Rectal smooth muscle tissue (tissue), 1 donor: ENCODE results near the gene MYO3B.

ENCODE experiments used
- H3K27ac ChIP-seq: one replicate; pipeline ENCODE4 v1.7.0; 2013; ENCODE audit warnings: low read depth, low read length, inconsistent platforms
- H3K27me3 ChIP-seq: one replicate; pipeline ENCODE4 v1.7.0; 2013; ENCODE audit warnings: low read length; ENCODE audit not compliant: control insufficient read depth, insufficient read depth
- H3K36me3 ChIP-seq: one replicate; pipeline ENCODE4 v1.7.0; 2013; ENCODE audit warnings: low read length; ENCODE audit not compliant: control insufficient read depth, insufficient read depth
- H3K4me1 ChIP-seq: one replicate; pipeline ENCODE4 v1.7.0; 2013; ENCODE audit warnings: low read length; ENCODE audit not compliant: control insufficient read depth, insufficient read depth
- H3K4me3 ChIP-seq: one replicate; pipeline ENCODE4 v1.7.0; 2013; ENCODE audit warnings: low read length
- H3K9ac ChIP-seq: one replicate; pipeline ENCODE4 v1.7.0; 2013; ENCODE audit warnings: low read length

MYO3B gene

GRCh38 chr2:170394641-170395387 lies 216.9 kb downstream of the MYO3B start:
- H3K4me3 ChIP-seq: no peak overlapping the region
- no peaks in the 10 kb centered on the region for H3K36me3 ChIP-seq
- H3K27me3 ChIP-seq: no peaks in the 10 kb centered on the region
- H3K4me1 ChIP-seq: peaks cover 2% of the 10 kb centered on the region
- H3K9ac ChIP-seq: no peak overlapping the region
- no peak overlapping the region for H3K27ac ChIP-seq

- H3K36me3 ChIP-seq: no peaks in the 10 kb centered on the region
- no peaks in the 10 kb centered on the region for H3K27me3 ChIP-seq
- H3K4me3 ChIP-seq: no peak overlapping the region
- peaks cover 2% of the 10 kb centered on the region for H3K4me1 ChIP-seq
- H3K27ac ChIP-seq: no peak overlapping the region
- H3K9ac ChIP-seq: no peak overlapping the region
Observed at GRCh38 chr2:170396799-170397459, 219.0 kb downstream of the MYO3B start.

GRCh38 chr2:170401187-170401586 lies 223.2 kb downstream of the MYO3B start:
- Histone ChIP-seq H3K27me3 (no peaks in the 10 kb centered on the region), H3K27ac (no peak overlapping the region), H3K36me3 (no peaks in the 10 kb centered on the region), H3K4me3 (no peak overlapping the region), H3K4me1 (no peaks in the 10 kb centered on the region), H3K9ac (no peak overlapping the region)

GRCh38 chr2:170404846-170405245 lies 226.9 kb downstream of the MYO3B start:
- no peaks in the 10 kb centered on the region for H3K36me3 ChIP-seq
- no peak overlapping the region for H3K4me3 ChIP-seq
- no peak overlapping the region for H3K9ac ChIP-seq
- H3K4me1 ChIP-seq: no peaks in the 10 kb centered on the region
- H3K27me3 ChIP-seq: no peaks in the 10 kb centered on the region
- no peak overlapping the region for H3K27ac ChIP-seq

- Histone ChIP-seq H3K27ac (no peak overlapping the region), H3K4me3 (no peak overlapping the region), H3K36me3 (no peaks in the 10 kb centered on the region), H3K9ac (no peak overlapping the region), H3K4me1 (no peaks in the 10 kb centered on the region), H3K27me3 (no peaks in the 10 kb centered on the region)
Observed at GRCh38 chr2:170405326-170405725, 227.4 kb downstream of the MYO3B start.

DNA sequence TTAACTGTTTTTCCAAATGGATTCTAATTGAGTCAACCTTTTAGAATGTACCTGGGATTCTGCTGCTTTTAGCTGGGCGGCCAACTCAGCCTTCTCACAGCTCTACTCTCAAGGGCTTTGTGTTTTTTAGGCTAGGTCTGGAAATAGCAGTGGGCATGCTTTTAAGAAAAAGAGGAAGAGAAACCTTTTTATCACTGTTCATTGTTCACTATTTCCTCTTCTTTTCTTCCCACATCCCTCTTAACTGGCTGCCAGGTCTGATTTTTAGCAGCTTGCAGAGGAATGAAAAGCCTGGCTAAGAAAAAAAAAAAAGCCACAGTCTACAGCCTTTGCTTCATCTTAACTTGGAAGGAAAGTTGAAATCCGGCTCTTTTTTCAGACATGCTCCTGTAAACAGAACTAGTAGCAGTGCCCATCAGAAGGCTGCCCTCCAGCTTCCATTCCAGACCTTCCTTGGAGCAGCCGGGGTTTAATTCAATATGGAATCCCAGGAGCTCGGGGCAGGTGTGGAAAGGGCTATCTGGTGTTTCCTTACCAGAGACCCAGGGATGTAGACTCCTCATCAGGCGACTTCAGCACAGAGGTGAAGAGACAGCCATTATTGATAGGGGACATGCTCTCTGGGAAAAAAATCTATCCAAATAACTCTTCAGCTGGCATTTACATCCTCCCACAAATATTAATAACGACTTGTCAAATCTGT lies 230.7 kb downstream of the MYO3B start:
- H3K4me1 ChIP-seq: no peaks in the 10 kb centered on the region
- H3K4me3 ChIP-seq: no peak overlapping the region
- H3K27ac ChIP-seq: no peak overlapping the region
- no peak overlapping the region for H3K9ac ChIP-seq
- no peaks in the 10 kb centered on the region for H3K27me3 ChIP-seq
- H3K36me3 ChIP-seq: no peaks in the 10 kb centered on the region

GRCh38 chr2:170409164-170409535 lies 231.2 kb downstream of the MYO3B start:
- Histone ChIP-seq H3K4me1 (no peaks in the 10 kb centered on the region), H3K9ac (no peak overlapping the region), H3K27ac (no peak overlapping the region), H3K27me3 (no peaks in the 10 kb centered on the region), H3K36me3 (no peaks in the 10 kb centered on the region), H3K4me3 (no peak overlapping the region)

DNA sequence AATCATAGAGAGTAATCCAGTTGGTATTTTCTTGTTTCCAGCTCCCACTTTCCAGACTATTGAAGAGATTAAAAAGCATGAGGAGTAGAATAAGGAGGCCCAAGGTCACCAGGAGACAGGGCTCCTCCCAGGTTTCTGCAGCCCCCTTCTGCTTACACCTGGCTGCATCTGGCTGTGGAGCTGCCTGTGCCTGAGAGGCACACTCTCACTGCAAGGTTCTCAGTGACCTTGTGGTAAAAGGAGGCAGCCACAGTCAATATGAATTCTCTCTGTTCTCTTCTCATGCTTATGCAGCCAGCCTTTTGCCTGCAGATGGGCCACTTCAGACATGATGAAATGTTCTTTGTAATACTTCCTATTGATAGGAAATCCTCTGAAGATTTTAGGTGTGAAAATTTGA lies 233.7 kb downstream of the MYO3B start:
- Histone ChIP-seq H3K4me3 (no peak overlapping the region), H3K27ac (no peak overlapping the region), H3K36me3 (no peaks in the 10 kb centered on the region), H3K27me3 (no peaks in the 10 kb centered on the region), H3K4me1 (no peaks in the 10 kb centered on the region), H3K9ac (no peak overlapping the region)

GRCh38 chr2:170420961-170421687 lies 243.2 kb downstream of the MYO3B start:
- Histone ChIP-seq H3K4me1 (no peaks in the 10 kb centered on the region), H3K27me3 (no peaks in the 10 kb centered on the region), H3K36me3 (no peaks in the 10 kb centered on the region), H3K9ac (no peak overlapping the region), H3K27ac (no peak overlapping the region), H3K4me3 (no peak overlapping the region)

DNA sequence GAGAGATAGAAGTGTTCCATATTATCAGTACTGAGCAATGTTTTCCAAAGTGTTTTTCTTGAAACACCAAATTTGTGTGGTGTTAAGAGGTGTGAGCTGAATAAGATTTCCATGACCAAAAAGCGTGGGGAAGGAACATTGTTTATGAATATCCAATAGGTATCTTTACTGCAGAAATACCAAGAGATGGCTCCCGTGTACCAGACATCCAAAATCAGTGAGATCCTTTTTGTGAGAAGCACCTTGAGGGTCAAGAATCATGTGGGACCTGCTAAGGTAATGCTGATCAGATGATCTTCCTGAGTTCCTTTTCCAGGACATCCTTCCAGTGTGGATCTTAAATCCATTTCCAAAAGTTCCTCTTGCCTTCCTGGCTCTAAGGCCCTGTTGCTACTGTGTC lies 246.0 kb downstream of the MYO3B start:
- Histone ChIP-seq H3K36me3 (no peaks in the 10 kb centered on the region), H3K27ac (no peak overlapping the region), H3K27me3 (no peaks in the 10 kb centered on the region), H3K4me3 (no peak overlapping the region), H3K9ac (no peak overlapping the region), H3K4me1 (no peaks in the 10 kb centered on the region)

DNA sequence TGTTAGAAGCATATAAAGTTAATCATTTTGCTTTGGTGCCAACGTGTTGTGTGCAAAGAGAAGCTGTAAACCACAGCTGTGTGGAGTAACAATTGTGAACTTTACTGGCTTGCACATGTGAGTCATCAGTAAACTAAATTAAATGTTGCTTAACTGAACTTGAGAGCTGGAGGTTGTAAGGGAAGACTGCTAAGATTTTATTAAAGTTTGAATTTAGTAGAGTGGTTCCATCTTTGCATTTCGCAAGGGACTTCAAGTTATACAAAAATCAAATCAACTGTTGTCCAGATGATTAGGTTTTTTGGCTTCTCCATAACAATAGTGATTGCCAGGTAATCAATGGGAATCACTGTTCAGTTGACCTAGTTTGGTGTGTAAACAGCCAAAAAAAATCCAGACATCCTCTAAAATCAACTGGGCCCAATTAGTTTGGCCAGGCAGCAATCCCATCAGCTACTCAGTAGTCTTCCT lies 247.4 kb downstream of the MYO3B start:
- no peak overlapping the region for H3K27ac ChIP-seq
- H3K36me3 ChIP-seq: no peaks in the 10 kb centered on the region
- H3K4me1 ChIP-seq: no peaks in the 10 kb centered on the region
- H3K27me3 ChIP-seq: no peaks in the 10 kb centered on the region
- no peak overlapping the region for H3K4me3 ChIP-seq
- no peak overlapping the region for H3K9ac ChIP-seq

DNA sequence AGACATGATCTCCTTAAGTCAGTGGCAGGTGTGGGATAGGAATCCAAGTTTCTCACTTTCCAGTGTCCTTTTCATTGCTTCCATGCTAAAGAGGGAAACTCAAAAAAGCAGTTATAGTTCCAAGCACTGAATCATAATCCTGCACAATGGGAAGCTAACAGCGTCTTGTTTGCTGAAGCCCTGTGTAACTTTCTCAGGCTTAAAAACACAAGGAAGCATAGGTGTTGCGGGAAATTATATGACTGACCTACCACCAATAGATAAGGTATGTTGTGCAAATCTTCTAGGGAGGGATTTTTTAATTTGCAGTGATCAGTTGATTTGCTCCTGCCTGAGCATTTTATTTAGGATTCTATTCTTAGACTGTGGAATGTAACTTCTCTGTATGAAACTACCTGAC lies 250.9 kb downstream of the MYO3B start:
- Histone ChIP-seq H3K9ac (no peak overlapping the region), H3K4me3 (no peak overlapping the region), H3K27ac (no peak overlapping the region), H3K27me3 (no peaks in the 10 kb centered on the region), H3K36me3 (no peaks in the 10 kb centered on the region), H3K4me1 (no peaks in the 10 kb centered on the region)
